HG03064 (cell line): ENCODE data around the gene STRN4.

Experiments
- ATAC-seq: cut with Tn5 transposase; IDR thresholded peaks from one replicate; pipeline ENCODE4 v1.9.1; 2021; ENCODE audit warnings: low read depth; ENCODE audit not compliant: unreplicated experiment

STRN4 gene

GRCh38 chr19:46745521-46746280 lies 549 bp downstream of the STRN4 start, which contains the start of gene FKRP:
Gene FKRP (plus strand): TSS chr19:46746057. CDS start chr19:46755451, 9,394 bp downstream.
- no peak for ATAC-seq

DNA sequence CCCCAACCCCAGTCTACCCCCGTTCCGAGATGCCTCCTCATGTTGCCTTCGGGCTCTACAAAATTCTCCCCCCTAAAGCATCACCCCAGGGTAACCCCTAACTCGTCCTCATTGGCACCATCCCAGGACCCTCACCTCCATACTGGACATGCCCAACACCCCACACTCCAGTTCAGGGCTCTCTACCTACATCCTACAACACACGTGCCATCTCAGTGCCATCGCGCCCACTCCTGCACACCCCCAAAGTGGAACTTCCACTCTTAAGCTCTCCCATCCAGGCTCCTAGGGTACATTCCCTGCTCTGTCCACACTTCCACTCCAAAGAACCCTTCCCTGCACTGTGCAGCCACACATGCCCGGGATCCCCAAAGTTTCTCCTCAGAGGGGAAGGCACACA lies 1.2 kb downstream of the STRN4 start:
- no peak for ATAC-seq

DNA sequence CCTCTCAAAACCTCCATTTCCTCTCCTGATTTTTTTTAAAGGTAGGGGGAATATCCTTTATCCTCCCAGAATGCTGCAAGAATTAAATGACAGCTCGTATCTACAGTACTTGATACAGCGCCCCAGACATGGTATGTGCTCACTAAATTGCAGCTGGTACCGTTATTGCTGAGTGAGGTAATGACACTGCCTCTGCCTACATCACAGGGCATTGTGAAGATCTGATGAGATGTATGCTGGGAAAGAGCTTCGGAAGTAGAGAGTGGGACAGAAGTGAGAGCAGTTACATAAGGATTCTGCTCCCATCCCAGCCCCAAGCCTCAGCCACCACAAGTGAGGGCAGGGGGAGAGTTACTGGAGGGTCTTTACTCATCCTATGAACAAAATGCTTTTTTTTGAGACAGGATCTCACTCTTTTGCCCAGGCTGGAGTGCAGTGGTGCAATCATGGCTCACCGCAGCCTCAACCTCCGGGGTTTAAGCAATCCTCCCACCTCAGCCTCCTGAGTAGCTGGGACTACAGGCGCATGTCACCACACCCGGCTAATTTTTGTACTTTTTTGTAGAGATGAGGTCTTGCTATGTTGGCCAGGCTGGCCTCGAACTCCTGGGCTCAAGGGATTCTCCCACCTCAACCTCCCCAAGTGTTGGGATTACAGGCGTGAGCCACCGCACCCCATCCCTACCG lies 2.1 kb downstream of the STRN4 start:
- ATAC-seq = no peak

DNA sequence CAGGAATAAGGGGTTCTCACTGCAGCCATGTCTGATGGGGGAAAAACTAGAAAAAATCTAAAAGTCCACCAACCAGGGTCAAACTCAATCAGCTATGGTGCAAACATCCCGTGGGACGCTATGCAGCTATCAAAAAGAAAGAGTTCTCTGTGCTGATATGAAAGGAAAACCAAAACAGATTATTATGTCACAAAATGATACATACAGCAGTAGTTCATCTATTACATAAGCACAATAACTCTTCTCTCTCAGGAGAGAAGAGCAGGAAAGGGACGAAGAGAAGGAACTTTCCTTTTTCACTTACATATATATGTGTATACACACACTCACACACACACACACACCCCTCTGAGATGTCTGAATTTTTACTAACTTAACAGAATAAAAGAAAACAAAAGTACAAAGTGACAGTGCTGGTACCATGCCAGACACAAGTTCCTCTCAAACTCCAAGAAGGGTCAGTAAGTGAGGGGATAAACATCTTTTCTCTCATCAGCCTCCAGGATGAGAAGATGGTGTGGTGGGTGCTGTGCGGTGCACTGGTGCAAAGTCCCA lies 3.2 kb downstream of the STRN4 start:
- ATAC-seq = no peak

GRCh38 chr19:46741447-46741846 lies 4.8 kb downstream of the STRN4 start:
- no peak for ATAC-seq

DNA sequence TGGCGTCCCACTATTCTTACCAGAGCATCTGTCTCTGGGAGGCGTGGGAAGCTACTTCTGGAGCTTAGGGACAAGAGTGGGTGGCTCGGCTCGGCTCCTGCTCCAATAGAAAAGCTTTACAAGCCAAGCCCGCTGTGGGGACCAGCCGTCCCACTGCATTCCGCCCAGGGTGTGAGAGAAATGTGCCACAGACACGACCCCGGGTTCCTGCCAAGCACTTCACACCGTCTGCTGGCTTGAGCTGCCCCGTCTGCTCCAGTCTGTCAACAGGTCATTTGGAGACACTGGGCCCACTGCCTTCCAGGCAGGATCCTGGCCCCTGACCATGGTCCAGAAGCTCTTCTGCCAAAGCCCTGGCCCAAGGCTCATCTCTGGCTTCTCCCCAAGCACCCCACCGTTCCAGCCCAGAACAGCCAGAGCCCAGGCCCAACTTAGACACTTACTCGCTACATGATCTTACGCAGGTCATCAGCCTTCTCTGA lies 6.9 kb downstream of the STRN4 start:
- no peak for ATAC-seq

DNA sequence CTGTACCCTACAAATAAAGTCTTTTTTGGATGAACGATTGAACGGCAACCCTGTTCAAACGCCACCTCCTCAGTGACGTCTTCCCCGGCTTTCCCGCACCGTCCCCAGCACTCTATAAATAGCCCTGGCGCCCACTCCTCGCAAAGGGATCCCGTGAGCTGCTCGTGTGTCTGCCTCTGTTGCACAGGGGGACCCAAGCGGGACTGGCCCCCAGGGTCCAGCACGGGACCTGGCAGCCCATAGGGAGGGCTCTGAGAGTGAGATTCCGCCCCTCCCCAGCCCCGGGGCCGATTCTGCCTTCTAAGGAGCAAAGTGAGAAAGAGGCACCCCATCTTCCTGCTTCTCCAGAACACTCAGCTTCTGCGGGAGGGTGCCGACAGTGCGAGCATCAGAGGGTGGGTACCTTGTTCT lies 8.5 kb downstream of the STRN4 start:
- no peak for ATAC-seq

- no peak for ATAC-seq
Observed at GRCh38 chr19:46737298-46737654, 9.0 kb downstream of the STRN4 start.

GRCh38 chr19:46736531-46737297 lies 9.5 kb downstream of the STRN4 start:
- no peak for ATAC-seq

DNA sequence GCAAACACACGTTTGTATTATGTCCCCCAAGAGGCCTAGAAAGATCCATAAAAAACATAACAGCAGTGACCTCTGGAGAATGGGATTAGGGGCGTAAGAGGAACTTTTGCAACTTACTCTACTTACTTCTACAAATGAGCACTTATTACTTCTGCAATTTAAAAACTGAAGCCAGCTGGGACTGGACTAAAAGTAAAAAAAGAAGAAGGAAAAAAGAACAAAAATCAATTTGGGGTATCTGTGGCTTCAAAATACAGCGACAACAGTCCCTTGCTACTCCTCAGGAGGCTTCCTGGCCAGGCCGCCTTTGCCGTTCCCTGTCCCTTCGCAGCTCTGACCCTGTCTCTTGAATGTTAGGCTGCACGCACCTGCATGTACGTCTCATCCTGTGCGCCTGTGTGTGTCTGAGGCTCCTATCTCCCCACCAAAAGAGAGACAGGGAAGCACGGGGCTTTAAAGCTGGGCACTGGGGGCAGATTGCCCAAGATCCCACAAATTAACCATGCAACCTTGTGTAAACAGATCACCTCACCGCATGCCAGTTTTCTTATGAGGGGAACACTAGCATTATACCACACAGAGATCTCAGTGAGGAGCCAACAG lies 12.5 kb downstream of the STRN4 start:
- ATAC-seq = no peak

DNA sequence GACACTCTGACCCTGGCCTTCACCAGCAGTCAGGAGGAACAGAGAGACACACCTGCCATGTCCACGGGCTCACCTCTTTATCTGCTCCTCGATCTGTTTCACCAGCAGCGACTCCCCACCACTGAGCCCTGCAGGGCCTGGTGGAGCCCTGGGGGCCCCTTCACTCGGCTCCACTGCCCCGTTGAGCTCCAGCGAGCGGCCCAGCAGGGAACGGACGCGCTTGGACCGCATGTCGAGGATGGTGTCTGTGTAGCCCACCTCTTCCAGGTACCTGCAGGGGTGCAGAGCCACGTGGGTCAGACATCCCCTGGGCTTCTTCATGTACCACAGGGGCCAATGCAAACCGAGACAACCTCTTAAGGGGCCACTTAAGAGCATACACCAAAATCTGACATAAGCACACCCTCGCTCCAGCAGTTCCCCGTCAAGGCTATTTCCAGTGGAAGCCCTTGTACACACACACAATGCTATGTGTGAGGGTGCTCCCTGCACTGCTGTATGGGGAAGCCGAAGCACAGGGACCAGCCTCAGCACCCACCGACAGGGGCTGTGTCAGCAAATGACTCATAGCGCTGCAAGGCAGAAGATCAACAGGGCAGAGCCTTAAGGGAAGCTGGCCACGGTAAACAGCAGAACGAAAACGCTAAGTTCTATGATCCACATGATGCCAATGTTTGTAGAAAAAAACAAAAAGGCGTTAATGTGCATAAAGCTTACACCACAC lies 13.1 kb downstream of the STRN4 start:
- ATAC-seq = no peak

DNA sequence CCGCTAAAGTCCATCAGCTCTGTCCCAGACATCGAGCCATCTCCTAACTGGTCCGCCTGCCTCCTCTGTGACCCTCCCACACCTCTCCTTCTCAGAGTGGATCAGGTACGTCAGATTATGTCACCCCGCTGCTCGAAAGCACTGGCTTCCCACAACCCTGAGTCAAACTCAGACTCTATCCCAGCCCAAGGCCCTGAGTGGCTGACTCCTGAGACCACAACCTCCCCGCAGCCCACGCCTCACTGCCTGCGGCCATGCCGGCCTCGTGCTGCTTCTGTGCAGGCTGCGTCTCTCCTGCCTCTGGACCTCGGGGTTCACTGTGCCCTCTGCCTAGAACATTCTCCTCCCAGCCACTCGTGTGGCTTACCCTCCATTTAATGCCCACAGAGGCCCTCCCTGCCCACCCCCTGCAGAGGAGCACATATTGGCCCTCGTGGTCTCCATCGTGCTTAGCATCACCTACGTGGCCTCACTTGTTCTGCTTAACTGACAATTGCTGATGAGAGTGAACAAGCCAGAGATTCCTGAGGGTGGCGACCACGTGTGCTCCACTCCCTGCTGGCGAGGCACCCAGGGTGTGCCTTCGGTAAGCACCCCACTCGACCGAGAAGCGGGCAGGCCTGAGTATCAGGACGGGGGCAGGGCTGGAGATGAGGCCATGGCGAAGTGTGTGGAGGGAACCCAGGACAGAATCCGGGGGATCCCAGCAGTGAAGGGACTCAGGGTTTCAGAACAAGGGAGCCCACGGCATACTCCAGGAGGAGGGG lies 13.9 kb downstream of the STRN4 start:
- no peak for ATAC-seq

- no peak for ATAC-seq
Observed at GRCh38 chr19:46731584-46731983, 14.7 kb downstream of the STRN4 start.

- no peak for ATAC-seq
Observed at GRCh38 chr19:46731007-46731501, 15.2 kb downstream of the STRN4 start.

DNA sequence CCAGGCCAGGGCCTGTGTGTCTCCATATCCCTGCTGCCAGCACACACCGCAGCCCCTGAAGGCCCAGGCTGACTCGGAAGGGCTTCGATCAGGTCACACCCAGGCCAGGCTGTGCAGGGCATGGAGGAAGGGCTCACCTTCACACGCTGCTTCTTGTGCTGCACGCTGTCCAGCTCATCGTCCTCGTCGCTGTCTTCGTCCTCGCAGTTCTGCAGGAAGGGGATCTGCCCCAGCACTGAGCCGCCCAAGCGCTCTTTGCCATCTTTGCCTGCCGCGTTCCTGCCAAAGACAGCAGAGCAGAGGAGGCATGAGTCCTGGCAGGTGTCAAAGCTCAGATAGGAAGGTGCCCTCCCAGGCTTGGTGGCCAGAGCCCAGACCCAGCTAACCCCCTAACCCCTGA lies 15.7 kb downstream of the STRN4 start:
- no peak for ATAC-seq

- ATAC-seq = no peak
Observed at GRCh38 chr19:46730187-46730586, 16.1 kb downstream of the STRN4 start.

GRCh38 chr19:46729696-46730095 lies 16.6 kb downstream of the STRN4 start:
- no peak for ATAC-seq

DNA sequence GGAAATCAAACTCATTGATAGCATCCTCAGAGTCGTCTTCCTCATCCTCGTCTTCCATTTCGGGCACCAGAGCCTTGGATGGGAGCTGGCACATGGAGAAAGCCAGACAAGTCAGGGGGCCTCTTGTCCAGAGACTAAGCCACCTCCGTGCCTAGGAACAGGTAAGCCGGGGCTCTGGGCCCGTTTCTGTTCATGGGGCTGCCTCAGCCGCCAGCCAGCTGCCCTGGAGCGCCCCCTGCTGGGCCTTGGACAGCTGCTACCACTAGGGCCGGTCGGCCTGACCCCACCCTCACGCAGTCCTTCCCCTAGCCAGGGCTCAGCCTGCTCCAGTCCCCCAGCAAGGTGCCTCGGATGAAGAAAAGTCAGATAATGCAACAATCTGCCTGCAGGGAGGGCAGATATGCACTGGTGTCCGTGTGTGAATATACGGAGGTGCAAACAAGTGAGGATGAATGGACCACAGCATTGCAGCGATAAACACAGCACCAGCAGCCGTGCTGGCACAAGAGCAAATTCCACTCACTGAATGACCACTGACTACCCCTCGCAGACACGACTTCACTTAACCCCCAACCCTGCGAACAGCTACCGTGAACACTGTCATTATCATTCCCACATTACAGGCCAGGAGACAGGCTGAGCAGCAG lies 17.4 kb downstream of the STRN4 start:
- ATAC-seq = no peak

GRCh38 chr19:46728208-46728607 lies 18.0 kb downstream of the STRN4 start:
- ATAC-seq = no peak
